ENCODE measurements around the gene KLHL22. TPM values are rescaled to one million over a fixed set of nuclear protein-coding genes. Genes with fewer than 3 reads are reported as not detected.
"Not testable (repeated sequence)": the region's sequence is repeated elsewhere in the genome, so short reads cannot be mapped to it uniquely, and the experiment has no call there.

The KLHL22 gene
- total RNA-seq, 2 donors from 2014 or later, result 16.3 to 20.0 TPM

DNA sequence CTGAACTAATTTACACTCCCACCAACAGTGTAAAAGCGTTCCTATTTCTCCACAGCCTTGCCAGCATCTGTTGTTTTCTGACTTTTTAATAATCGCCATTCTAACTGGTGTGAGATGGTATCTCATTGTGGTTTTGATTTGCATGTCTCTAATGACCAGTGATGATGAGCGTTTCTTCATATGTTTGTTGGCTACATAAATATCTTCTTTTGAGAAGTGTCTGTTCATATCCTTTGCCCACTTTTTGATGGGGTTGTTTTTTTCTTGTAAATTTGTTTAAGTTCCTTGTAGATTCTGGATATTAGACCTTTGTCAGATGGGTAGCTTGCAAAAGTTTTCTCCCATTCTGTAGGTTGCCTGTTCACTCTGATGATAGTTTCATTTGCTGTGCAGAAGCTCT, 79.9 kb downstream of the KLHL22 start:
- not testable (repeated sequence) for DNase-seq (ENCODE audit: low spot score)
- intact Hi-C loops (cut with DNase I), result loop anchor here in 1 of 2 donors (5.0 kb wide), 1 partner anchor 82 kb away; the partner anchor contains the start of gene KLHL22

DNA sequence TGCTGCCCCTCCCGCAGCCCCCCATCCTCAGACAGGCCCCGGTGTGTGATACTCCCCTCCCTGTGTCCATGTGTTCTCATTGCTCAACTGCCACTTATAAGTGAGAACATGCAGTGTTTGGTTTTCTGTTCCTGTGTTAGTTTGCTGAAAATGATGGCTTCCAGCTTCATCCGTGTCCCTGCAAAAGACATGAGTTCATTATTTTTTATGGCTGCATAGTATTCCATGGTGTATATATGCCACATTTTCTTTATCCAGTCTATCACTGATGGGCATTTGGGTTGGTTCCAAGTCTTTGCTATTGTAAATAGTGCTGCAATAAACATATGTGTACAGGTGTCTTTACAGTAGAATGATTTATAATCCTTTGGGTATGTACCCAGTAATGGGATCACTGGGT, 80.4 kb downstream of the KLHL22 start:
- DNase-seq (ENCODE audit: low spot score), result not testable (repeated sequence)
- intact Hi-C loops (cut with DNase I), result loop anchor here in 1 of 2 donors (5.0 kb wide), 1 partner anchor 82 kb away; the partner anchor contains the start of gene KLHL22

DNA sequence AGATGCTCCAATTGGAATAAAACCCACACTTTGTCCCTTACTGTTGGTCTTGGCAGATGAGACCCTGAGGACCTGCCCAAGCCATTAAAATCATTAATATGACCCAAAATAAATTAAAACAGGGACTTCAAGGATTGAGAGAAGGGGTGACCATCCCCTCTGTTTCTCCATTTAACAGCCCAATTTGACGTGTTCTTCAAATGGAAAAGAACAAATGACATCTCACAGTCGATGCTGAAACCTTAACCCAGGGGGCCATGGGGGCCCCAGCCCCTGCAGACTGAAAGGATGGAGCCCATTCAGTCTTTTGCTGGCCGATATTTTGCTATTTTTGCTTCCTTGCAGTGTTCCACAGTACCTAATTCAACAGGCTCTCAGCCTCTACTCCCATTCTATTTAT, 81.1 kb downstream of the KLHL22 start:
- no peak for DNase-seq (ENCODE audit: low spot score)
- intact Hi-C loops (cut with DNase I), result no loop called here

DNA sequence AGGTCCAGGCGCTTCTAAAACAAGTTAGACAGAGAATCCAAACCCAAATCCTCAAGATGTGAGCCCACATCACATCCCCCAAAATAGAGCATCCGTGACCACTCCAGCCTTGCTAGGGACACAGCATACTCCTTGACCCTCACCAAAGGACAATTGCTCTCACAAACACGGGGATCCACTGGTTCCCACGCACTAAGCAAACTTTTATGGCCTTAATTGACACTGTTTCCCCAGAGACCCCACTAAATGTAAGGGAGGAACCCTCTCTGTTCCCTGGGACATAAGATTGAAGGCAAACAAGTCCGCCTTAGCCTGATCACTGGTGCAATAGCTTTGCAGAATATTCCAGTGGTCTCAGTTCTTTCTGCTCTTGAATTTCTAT, 81.5 kb downstream of the KLHL22 start:
- intact Hi-C loops (cut with DNase I), result no loop called here
- peak; percentile 15 for DNase-seq (ENCODE audit: low spot score)

DNA sequence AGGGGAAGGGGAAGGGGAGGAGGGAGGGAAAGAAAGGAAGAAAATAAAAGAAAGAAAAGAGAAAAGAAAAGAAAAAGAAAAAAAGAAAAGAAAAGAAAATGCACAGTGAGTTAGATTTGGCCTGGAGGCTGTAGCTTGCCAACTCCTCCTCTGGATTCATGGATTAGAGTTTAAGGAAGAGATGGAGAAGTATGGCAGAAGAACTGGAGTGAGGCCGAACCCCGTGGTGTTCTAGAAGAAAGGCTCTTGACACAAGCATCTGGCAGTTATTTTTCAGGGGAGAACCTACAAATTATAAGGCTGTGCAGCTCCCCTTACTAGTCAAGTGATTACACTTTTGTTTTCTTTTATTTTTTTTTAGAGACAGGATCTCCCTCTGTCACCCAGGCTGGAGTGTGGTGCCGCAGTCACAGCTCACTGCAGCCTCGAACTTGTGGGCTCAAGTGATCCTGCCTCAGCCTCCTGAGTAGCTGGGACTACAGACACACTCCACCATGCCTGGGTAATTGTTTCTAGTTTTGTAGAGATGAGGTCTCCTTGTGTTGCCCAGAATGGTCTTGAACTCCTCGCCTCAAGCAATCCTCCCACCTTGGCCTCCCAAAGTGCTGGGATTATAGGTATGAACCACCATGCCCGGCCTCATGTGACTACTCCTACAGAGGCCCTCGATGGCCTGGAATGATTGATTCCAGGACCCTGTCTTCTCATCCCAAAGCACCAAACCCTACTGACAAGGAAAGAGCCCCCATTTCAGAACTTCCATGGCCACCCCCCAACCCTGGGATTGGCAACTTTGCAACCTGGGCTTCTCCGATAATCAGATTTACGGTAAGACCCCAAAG, 82.2 kb downstream of the KLHL22 start:
- intact Hi-C loops (cut with DNase I), result no loop called here
- peak; percentile 56 for DNase-seq (ENCODE audit: low spot score)

DNA sequence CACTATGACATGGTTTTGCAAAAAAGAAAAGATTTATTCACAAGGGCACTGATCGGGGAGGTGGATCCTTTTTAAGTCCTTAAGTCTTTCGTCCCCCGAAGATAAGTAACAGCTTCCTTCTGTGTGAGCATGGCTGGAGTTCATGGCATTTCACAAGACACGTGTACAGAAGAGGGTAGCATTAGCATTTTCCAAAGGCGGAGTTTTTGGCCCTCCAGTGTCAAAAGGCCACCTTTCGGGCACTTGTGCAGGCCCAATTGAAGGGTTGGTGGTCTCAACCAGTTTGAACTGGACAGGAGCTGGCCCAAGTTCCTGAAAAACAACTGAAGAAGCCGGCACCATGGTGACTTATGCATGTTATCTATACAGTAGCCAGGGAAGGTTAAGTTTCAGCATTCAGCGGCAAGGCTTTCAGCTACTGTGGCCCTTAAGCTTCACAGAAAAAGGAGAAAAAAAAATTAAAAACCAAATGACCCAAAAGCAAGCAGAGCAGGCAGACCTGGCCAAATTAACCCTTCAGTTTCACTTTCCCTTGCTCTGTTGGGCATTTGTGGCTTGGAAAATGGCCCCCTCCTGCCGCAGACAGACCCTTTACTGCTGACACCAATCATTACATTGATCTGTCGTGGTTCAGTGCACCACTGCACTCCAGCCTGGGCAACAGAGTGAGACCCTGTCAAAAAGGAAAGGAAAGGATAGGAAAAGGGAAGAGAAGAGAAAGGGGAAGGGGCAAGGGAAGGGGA, 83.0 kb downstream of the KLHL22 start:
- DNase-seq (ENCODE audit: low spot score), result peak; percentile 34

DNA sequence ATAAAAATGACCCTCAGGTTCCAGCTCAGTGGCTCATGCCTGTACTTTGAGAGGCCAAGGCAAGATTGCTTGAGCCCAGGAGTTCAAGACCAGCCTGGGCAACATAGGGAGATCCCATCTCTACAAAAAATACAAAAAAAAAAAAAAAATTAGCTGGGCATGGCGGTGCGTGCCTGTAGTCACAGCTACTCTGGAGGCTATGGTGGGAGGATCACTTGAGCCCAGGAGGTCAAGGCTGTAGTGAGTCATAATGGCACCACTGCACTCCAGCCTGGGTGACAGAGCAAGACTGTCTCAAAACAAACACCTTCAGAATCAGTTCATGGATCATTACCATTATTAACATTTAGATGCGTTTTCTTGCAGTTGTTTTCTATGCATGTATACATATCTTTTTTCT, 86.2 kb downstream of the KLHL22 start:
- intact Hi-C loops (cut with DNase I), result loop anchor here in 1 of 2 donors (10.0 kb wide), 1 partner anchor 45 kb away; no protein-coding TSS in a partner anchor
- not testable (repeated sequence) for DNase-seq (ENCODE audit: low spot score)

More for the DNA sequence above, 83.0 kb downstream of the KLHL22 start:
- intact Hi-C loops (cut with DNase I), result no loop called here

DNA sequence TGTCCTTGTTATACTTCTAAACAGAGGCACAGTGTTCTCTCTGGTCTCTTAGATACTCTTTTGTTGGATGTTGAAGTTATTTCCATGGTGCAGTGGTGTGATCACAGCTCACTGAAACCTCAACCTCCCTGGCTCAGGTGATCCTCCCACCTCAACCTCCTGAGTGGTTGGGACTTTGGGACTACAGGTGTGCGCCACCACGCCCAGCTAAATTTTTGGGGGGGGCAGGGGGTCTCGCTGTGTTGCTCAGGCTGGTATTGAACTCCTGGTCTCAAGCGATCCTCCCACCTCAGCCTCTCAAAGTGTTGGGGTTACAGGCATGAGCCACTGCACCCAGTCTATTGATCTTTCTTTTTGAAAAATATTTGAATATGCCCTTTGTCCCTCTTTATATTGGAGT, 86.7 kb downstream of the KLHL22 start:
- no peak for DNase-seq (ENCODE audit: low spot score)
- intact Hi-C loops (cut with DNase I), result loop anchor here in 1 of 2 donors (10.0 kb wide), 1 partner anchor 46 kb away; no protein-coding TSS in a partner anchor

DNA sequence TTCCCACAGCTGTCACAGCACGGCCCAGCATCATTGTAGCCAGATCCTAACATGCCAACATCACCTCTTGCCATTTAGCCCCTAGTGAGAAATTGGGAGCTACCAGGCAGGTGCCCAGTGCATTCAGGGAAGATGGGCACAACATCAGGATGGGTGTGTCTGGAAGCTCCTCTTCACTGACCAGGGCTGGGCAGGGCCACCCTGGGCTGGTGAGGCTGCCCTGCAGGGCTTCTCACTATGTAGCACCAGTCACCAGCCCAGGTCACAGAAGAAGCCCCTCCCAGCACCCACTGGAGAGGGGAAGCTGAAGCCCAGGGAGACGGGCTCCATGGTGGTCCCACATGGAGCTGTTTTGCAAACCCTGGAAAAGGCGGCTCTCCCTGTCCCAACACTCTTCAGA, 87.8 kb downstream of the KLHL22 start:
- intact Hi-C loops (cut with DNase I), result loop anchor here in 1 of 2 donors (10.0 kb wide), 1 partner anchor 47 kb away; no protein-coding TSS in a partner anchor

DNA sequence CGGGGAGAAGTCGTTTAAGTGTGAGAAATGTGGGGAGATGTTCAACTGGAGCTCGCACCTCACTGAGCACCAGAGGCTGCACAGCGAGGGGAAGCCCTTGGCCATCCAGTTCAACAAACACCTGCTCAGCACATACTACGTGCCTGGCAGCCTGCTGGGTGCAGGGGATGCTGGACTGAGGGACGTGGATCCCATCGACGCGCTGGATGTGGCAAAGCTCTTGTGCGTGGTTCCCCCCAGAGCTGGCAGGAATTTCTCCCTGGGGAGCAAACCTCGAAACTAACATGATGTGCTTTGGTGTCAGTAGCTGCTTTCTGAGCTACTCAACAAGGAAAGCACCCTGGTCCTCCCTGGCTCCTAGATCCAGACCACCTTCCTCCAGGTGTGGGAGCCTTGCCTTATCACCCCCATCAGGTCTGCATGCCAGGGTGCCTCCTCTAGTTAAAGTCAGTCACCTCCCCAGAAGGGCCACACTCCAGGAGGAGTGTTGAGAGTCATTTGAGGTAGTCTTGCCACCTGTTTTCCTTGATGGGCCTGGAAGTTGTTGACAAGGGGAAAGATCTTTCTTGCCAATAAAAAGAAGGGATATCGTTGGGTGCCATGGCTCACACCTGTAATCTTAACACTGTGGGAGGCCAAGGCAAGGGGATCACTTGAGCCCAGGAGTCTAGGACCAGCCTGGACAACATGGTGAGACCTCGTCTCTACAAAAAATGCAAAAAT, 88.7 kb downstream of the KLHL22 start:
- intact Hi-C loops (cut with DNase I), result loop anchor here in 1 of 2 donors (10.0 kb wide), 1 partner anchor 48 kb away; no protein-coding TSS in a partner anchor
- DNase-seq (ENCODE audit: low spot score), result no peak

More for the DNA sequence above, 87.8 kb downstream of the KLHL22 start:
- no peak for DNase-seq (ENCODE audit: low spot score)

DNA sequence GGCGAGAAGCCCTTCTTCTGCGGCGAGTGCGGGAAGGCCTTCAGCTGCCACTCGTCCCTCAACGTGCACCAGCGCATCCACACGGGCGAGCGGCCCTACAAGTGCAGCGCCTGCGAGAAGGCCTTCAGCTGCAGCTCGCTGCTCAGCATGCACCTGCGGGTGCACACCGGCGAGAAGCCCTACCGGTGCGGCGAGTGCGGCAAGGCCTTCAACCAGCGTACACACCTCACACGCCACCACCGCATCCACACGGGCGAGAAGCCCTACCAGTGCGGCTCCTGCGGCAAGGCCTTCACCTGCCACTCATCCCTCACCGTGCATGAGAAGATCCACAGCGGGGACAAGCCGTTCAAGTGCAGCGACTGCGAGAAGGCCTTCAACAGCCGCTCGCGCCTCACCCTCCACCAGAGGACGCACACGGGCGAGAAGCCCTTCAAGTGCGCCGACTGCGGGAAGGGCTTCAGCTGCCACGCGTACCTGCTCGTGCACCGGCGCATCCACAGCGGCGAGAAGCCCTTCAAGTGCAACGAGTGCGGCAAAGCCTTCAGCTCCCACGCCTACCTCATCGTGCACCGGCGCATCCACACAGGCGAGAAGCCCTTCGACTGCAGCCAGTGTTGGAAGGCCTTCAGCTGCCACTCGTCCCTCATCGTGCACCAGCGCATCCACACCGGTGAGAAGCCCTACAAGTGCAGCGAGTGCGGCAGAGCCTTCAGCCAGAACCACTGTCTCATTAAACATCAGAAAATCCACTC, 89.5 kb downstream of the KLHL22 start:
- intact Hi-C loops (cut with DNase I), result loop anchor here in 1 of 2 donors (10.0 kb wide), 1 partner anchor 49 kb away; no protein-coding TSS in a partner anchor

DNA sequence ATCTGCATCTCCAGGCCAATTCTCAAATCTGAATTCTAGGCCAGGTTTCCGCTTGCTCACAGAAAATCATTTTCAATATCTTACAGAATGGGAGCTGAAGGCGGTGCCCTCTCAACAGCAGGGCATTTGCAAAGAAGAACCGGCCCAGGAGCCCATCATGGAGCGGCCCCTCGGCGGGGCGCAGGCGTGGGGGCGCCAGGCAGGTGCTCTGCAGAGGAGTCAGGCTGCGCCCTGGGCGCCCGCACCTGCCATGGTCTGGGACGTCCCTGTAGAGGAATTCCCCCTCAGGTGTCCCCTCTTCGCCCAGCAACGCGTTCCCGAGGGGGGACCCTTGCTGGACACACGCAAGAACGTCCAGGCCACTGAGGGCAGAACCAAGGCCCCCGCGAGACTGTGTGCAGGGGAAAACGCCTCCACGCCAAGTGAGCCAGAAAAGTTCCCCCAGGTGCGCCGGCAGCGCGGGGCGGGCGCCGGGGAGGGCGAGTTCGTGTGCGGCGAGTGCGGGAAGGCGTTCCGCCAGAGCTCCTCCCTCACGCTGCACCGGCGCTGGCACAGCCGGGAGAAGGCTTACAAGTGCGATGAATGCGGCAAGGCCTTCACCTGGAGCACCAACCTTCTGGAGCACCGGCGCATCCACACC, 90.2 kb downstream of the KLHL22 start:
- DNase-seq (ENCODE audit: low spot score), result no peak
- intact Hi-C loops (cut with DNase I), result loop anchor here in 1 of 2 donors (10.0 kb wide), 1 partner anchor 49 kb away; no protein-coding TSS in a partner anchor

More for the DNA sequence above, 89.5 kb downstream of the KLHL22 start:
- no peak for DNase-seq (ENCODE audit: low spot score)

DNA sequence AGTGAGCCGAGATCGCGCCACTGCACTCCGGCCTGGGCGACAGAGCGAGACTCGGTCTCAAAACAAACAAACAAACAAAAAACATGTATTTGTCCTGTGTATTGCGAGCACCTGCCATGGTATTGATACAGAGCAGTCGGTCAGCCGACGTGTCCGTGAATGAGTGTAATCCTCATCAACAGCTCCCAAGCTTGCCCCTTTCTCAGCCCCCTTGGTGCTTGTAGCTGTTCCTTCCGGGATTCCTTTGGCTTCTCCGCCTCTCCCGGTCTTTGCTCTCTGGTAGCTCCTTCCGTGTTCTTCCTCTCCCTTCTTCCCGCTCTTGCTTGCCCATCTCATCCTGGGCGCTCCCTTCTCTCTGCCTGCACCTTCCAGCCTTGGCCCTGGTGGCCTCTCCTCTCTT, 90.7 kb downstream of the KLHL22 start:
- DNase-seq (ENCODE audit: low spot score), result no peak
- intact Hi-C loops (cut with DNase I), result loop anchor here in 1 of 2 donors (10.0 kb wide), 1 partner anchor 50 kb away; no protein-coding TSS in a partner anchor

DNA sequence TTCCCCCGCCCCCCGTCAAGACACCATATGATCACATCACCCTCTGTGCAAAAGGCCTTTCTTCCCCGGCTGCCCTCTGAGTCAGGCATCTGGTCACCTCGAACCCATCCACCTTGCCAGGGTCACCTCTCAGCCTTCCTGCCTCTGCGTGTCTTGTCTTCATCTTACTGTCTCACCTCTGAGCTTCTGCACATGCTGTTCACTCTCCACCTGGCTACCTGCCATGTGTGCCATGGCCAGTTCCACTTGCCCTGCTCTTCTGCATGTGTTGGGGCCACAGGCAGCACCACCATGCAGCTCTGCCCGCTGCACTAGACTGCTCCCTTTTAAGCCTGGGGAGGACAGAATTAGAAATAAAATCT, 91.8 kb downstream of the KLHL22 start:
- DNase-seq (ENCODE audit: low spot score), result no peak
- intact Hi-C loops (cut with DNase I), result loop anchor here in 1 of 2 donors (10.0 kb wide), 1 partner anchor 51 kb away; no protein-coding TSS in a partner anchor

DNA sequence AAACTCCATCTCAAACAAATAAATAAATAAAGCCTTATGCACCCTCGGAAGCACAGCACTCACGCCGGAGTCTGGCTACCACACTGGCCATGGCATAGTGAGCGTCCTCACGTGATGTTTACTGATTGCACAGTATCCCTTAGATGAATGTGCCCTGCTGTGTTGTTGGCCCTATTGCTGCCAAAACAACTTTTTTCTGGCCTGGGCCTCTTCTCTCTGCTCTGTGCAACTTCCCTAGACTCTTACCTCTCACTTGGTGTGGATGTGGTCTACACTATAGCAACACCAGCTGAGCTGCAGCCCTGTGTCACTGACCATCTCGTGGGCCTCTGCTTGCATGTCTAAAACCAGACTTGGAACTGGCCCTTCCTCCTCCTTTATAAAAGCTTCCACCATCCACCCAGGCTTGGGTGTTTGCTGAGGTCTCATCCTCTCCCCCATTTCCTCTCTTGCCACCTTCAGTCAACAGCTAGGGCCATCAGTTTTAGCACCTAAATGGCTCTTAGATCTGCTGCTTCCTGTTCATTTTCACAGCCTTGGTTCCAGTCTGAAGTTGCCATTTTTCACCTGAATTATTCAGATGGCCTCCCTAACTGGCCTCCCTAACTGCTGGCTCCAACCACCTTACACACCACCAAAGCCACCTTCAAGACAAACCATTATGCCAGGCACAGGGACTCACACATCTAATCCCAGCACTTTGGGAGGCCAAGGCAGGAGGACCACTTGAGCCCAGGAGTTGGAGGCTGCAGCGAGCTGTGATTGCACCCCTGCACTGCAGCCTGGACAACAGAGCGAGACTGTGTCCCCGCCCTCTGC, 92.4 kb downstream of the KLHL22 start:
- intact Hi-C loops (cut with DNase I), result loop anchor here in 1 of 2 donors (10.0 kb wide), 1 partner anchor 52 kb away; no protein-coding TSS in a partner anchor
- no peak for DNase-seq (ENCODE audit: low spot score)

DNA sequence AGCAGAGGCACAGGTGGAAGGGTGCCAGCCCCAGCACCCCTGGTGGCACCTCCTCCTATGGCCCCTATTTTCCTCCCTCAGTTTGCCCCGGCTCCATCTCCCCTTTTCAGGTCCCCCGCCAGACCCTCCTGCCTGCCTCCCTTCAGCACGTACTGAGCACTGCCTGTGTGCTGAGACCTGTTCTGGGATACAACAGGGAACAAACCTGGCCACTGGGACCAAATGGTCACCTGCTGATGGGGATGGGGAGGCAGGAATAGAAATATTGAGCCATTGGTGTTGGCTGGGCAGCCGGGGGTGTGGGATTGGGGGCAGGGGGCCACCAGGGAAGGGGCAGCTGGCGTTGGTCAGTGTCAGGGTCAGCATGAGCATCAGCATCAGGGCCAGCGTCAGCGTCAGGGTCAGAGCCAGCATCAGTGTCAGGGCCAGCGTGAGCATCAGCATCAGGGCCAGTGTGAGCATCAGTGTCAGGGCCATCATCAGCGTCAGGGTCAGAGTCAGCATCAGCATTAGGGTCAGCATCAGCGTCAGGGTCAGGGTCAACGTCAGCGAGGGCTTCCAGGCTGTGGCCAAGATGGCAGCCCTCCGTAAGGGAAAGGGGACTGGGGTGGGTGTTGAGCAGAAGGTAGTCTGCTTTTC, 94.1 kb downstream of the KLHL22 start:
- intact Hi-C loops (cut with DNase I), result loop anchor here in 1 of 2 donors (10.0 kb wide), 1 partner anchor 53 kb away; no protein-coding TSS in a partner anchor
- DNase-seq (ENCODE audit: low spot score), result no peak
